Gastroesophageal sphincter (tissue), 3 donors: ENCODE measurements around the gene TMEM69.

Source experiments
- EP300 ChIP-seq: sonication (generic); formaldehyde crosslinking; IDR thresholded peaks from one replicate; pipeline ENCODE4 v1.6.1; 2017; ENCODE audit warnings: antibody characterized with exemption, mild to moderate bottlenecking
- POLR2A ChIP-seq, 2 donors: fragments of 450-650 bp; IDR thresholded peaks; one replicate each; pipeline ENCODE4 v1.6.1; 2017; ENCODE audit warnings: antibody characterized with exemption in 2 of 2, mild to moderate bottlenecking in 2 of 2, moderate library complexity in 1 of 2
- POLR2AphosphoS5 ChIP-seq: sonication (generic); formaldehyde crosslinking; IDR thresholded peaks from one replicate; pipeline ENCODE4 v1.6.1; 2017; ENCODE audit warnings: antibody characterized with exemption
- TF ChIP-seq, protein P1 (sequence below), 4 experiments: fragments of 200-600 bp in 2 of 4; fragments of 450-650 bp in 2 of 4; sonication (generic) in 1 of 4; IDR thresholded peaks; one replicate each; pipeline ENCODE4 v1.5.1; 2017 to 2019; ENCODE audit warnings: antibody characterized with exemption in 4 of 4, mild to moderate bottlenecking in 2 of 4, moderate library complexity in 2 of 4

DNA sequence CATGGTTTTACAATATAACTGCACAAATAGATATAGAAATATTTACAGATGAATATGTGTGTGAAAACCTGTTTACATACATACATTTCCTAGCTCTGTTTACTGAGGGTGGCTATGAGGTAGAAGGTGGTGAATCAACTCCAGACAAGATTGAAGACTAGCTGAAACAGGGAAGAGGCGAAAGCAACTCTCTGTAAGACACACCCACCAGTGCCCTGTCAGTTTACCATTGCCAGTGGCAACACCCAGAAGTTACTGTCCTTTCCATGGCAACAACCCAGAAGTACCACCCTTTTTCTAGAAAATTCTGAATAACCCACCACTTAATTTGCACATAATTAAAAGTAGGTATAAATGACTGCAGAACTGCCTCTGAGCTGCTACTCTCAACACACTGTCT lies 16.7 kb downstream of the TMEM69 start:
- TF ChIP-seq EP300 (no peak), POLR2A (IDR thresholded peaks at IDR 0.05) (no peak), POLR2AphosphoS5 (no peak)
- TF ChIP-seq, protein P1, sequence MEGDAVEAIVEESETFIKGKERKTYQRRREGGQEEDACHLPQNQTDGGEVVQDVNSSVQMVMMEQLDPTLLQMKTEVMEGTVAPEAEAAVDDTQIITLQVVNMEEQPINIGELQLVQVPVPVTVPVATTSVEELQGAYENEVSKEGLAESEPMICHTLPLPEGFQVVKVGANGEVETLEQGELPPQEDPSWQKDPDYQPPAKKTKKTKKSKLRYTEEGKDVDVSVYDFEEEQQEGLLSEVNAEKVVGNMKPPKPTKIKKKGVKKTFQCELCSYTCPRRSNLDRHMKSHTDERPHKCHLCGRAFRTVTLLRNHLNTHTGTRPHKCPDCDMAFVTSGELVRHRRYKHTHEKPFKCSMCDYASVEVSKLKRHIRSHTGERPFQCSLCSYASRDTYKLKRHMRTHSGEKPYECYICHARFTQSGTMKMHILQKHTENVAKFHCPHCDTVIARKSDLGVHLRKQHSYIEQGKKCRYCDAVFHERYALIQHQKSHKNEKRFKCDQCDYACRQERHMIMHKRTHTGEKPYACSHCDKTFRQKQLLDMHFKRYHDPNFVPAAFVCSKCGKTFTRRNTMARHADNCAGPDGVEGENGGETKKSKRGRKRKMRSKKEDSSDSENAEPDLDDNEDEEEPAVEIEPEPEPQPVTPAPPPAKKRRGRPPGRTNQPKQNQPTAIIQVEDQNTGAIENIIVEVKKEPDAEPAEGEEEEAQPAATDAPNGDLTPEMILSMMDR (IDR thresholded peaks at IDR 0.05), result no peak
